Measurements from ENCODE around the gene HCRTR2. TPM values are rescaled to one million over a fixed set of nuclear protein-coding genes. Genes with fewer than 3 reads are reported as not detected.

The HCRTR2 gene
- total RNA-seq, 1 donor from 2014 or later = not detected

- Mint-ChIP-seq H3K4me1 (ENCODE audit: low read depth) (no peaks in the 10 kb centered on the region), H3K27ac (no peak overlapping the region), H3K36me3 (ENCODE audit: low read depth) (no peaks in the 10 kb centered on the region), H3K9me3 (peaks cover 18% of the 10 kb centered on the region), H3K27me3 (ENCODE audit: low read depth) (no peaks in the 10 kb centered on the region), H3K4me3 (ENCODE audit: low read depth) (no peak overlapping the region)
- intact Hi-C loops (cut with micrococcal nuclease) = no loop called here
- DNase-seq (ENCODE audit: low spot score) = no peak
Measured at GRCh38 chr6:55299286-55299985, 125.1 kb downstream of the HCRTR2 start.

DNA sequence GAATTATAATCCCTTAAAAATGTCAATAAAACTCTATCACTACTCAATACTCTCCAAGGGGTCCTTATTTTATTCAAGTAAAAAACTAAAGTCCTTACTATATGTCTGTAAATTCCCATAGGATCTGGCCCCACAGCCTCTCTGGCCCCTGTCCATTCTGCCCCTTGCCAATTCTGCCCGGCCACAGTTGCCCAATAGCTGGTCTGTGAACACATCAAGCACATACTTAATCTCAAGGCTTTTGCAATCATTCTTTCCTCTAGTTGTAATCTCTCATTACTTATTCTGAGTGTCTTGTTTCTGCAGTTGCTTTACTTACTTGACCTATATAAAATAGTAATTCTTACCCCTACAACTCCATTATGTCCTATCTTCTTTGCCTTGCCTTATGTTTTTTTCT, 130.4 kb downstream of the HCRTR2 start:
- Mint-ChIP-seq H3K4me3 (ENCODE audit: low read depth) (no peak overlapping the region), H3K4me1 (ENCODE audit: low read depth) (no peaks in the 10 kb centered on the region), H3K9me3 (peaks cover 11% of the 10 kb centered on the region), H3K27ac (no peak overlapping the region), H3K36me3 (ENCODE audit: low read depth) (no peaks in the 10 kb centered on the region), H3K27me3 (ENCODE audit: low read depth) (no peaks in the 10 kb centered on the region)
- DNase-seq (ENCODE audit: low spot score) = no peak
- intact Hi-C loops (cut with micrococcal nuclease) = no loop called here

DNA sequence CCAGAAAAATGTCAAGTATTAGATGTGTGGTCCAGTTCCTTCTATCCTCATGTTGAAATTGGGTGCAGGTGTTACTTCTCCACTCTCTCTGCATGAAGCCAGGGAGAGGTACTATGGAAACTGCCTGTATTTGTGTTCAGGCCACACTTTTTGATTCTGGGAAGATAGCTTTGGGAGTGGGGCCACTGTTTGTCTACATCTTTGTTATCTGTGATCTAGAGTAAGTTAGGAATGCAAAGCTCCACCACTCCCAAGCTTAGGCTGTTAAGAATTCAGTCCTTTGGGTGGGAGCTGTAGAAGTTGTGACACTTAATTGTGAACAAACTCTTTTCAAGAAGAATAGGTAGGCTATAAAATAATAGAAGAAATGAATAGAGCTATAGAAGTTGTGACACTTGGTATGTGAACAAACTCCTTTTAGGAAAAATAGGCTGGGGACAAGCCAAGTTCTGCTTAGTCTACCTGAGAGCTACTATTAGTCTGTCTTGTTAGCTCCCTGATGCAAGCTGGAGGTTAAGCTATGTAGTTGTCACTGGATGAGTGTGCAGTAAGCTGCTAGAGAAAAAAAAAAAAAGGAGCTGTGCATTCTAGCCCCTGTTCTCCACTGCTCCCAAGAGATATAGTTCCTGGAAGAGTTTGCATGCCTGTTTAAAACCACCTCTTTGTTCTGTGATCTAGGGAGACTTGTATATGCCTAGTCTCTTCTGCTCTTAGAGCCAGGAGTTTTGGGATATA, 145.8 kb downstream of the HCRTR2 start:
- Mint-ChIP-seq H3K27me3 (ENCODE audit: low read depth) (no peaks in the 10 kb centered on the region), H3K36me3 (ENCODE audit: low read depth) (no peaks in the 10 kb centered on the region), H3K9me3 (peaks cover 17% of the 10 kb centered on the region), H3K27ac (no peak overlapping the region), H3K4me3 (ENCODE audit: low read depth) (no peak overlapping the region), H3K4me1 (ENCODE audit: low read depth) (no peaks in the 10 kb centered on the region)
- no peak for DNase-seq (ENCODE audit: low spot score)
- intact Hi-C loops (cut with micrococcal nuclease) = no loop called here

DNA sequence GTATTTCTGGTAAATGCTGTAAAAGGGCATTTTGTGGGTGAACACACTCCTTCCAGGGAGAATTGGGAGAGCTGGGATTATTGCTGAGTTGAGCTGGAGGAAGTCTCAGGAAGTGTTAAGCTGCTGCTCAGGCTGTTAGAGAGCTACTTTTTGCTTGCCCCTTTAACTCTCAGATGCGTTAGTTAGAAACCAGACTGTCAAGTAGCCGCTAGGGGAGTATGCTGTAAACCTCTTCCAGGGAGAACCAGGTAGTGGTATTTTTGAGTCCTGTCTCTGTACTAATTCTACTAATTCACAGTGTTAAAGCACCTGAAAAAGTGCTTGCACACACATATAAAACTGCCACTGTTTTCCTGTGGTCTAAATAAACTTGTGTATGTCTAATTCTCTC, 146.4 kb downstream of the HCRTR2 start:
- Mint-ChIP-seq H3K4me1 (ENCODE audit: low read depth) (no peaks in the 10 kb centered on the region), H3K36me3 (ENCODE audit: low read depth) (no peaks in the 10 kb centered on the region), H3K27me3 (ENCODE audit: low read depth) (no peaks in the 10 kb centered on the region), H3K27ac (no peak overlapping the region), H3K9me3 (peaks cover 17% of the 10 kb centered on the region), H3K4me3 (ENCODE audit: low read depth) (no peak overlapping the region)
- DNase-seq (ENCODE audit: low spot score) = no peak
- intact Hi-C loops (cut with micrococcal nuclease) = no loop called here

DNA sequence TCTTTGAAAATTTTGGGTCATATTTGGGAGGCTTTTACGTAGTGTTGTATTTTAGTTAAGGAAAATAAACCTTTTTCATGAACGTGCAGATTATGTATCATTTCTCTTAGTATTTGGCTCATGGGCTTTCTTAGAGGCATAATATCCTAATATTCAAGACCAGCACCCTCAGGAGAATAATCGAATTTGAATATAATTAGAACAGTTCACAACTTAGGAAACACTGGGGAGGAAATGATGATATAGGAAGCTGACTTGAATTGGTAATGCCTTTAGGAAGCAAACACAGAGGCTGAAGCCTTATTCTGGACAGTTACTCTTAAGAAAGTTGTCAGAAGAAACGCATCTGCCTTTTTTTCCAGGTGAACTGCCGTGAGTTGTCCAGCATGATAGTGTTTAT, 152.9 kb downstream of the HCRTR2 start, which contains the start of gene GFRAL:
GFRAL (plus strand) TSS at position 301 of the 400 bp plus-strand sequence; CDS start at position 387, 86 bp downstream.
- Mint-ChIP-seq H3K36me3 (ENCODE audit: low read depth) (no peaks in the 10 kb centered on the region), H3K4me1 (ENCODE audit: low read depth) (no peaks in the 10 kb centered on the region), H3K27ac (no peak within 1 kb of the TSS), H3K4me3 (ENCODE audit: low read depth) (no peak within 1 kb of the TSS), H3K9me3 (peaks cover 5% of the 10 kb centered on the region), H3K27me3 (ENCODE audit: low read depth) (no peaks in the 10 kb centered on the region)
- intact Hi-C loops (cut with micrococcal nuclease) = no loop called here
- DNase-seq (ENCODE audit: low spot score) = no peak

Other genes starting within 250 kb of the HCRTR2 start
- not detected in 2 replicates for gene GFRAL, start 153.0 kb downstream of the HCRTR2 start, total RNA-seq

Measured in activated T-helper 2 cell treated with anti-CD3 and anti-CD28 coated beads, Interferon-gamma antibody, Interleukin-2, Interleukin-4, amounts not matched to agents 10 μg/mL and 5 μg/mL and 100 μg/mL, durations not matched to agents 14 hours and 24 hours and 36 hours (primary cell).